Activated CD4-positive, alpha-beta T cell treated with anti-CD3 and anti-CD28 coated beads for 36 hours (primary cell): ENCODE data around the gene LRRC8C. TPM values are rescaled to one million over a fixed set of nuclear protein-coding genes. Genes with fewer than 3 reads are reported as not detected.
"Not testable (repeated sequence)": the region's sequence is repeated elsewhere in the genome, so short reads cannot be mapped to it uniquely, and the experiment has no call there.

Source experiments
- ATAC-seq: fragments of 200-7000 bp; cut with Tn5 transposase; one replicate; pipeline ENCODE4 v1.10.0; 2021; ENCODE audit warnings: mild to moderate bottlenecking, moderate library complexity
- CTCF ChIA-PET: fragments of 350-600 bp; sonication (Branson Sonifier 250); formaldehyde crosslinking; loops from one replicate; lab custom pipeline; 2021; ENCODE audit warnings: antibody characterized with exemption; lab: Charles Lee
- POLR2A ChIA-PET: fragments of 350-600 bp; sonication (Branson Sonifier 250); formaldehyde crosslinking; loops from one replicate; lab custom pipeline; 2021; ENCODE audit warnings: antibody characterized with exemption, inconsistent platforms; lab: Charles Lee
- DNase-seq: peaks from one replicate; pipeline ENCODE4 v3.0.0-alpha.2; 2020
- H3K27ac Mint-ChIP-seq: one replicate; pipeline ENCODE4 v1.8.0; 2021; ENCODE audit warnings: mixed read lengths
- H3K27me3 Mint-ChIP-seq: one replicate; pipeline ENCODE4 v1.8.0; 2021; ENCODE audit warnings: mixed read lengths
- H3K36me3 Mint-ChIP-seq: one replicate; pipeline ENCODE4 v1.8.0; 2021; ENCODE audit warnings: low read depth, mixed read lengths
- H3K4me1 Mint-ChIP-seq: one replicate; pipeline ENCODE4 v1.8.0; 2021; ENCODE audit warnings: mixed read lengths
- H3K4me3 Mint-ChIP-seq: one replicate; pipeline ENCODE4 v1.8.0; 2021; ENCODE audit warnings: mild to moderate bottlenecking, moderate library complexity, mixed read lengths
- H3K9me3 Mint-ChIP-seq: one replicate; pipeline ENCODE4 v1.8.0; 2021; ENCODE audit warnings: low read depth, mixed read lengths
- intact Hi-C, 2 experiments: fragments of 100-400 bp; cut with DNase I in 1 of 2; cut with micrococcal nuclease in 1 of 2; formaldehyde crosslinking; loops; one replicate each; pipeline versions ENCODE4 v1.14.2 to v1.15.1; 2022 to 2024; cut with DNase I, micrococcal nuclease
- total RNA-seq, 2 experiments: library from RNA; stranded (reverse); gene quantifications; one replicate each; pipeline ENCODE4 v1.2.3, GENCODE V29; 2021

The LRRC8C gene
- total RNA-seq: 10 to 100 TPM; 31.5 to 37.1 TPM

- Mint-ChIP-seq H3K27me3 (no peaks in the 10 kb centered on the region), H3K36me3 (peaks cover 50% of the 10 kb centered on the region)
These were observed at the start of gene LRRC8C for GRCh38 chr1:89632657-89633247. Gene LRRC8C, plus strand, starts transcription at chr1:89633120. Its CDS starts 53,354 bp downstream, at chr1:89686474.

GRCh38 chr1:89584211-89584610, 48.7 kb upstream of the LRRC8C start:
- ChIA-PET CTCF (interaction anchor here (0.6 to 1.3 kb wide), 4 partner anchors 12 to 98 kb away, joined by 3 to 5 read pairs (median 3); no protein-coding TSS in a partner anchor), POLR2A (no interaction called here)
- DNase-seq (no peak), ATAC-seq (no peak)
- H3K27ac Mint-ChIP-seq: peak overlapping the region; percentile 66
- no peak overlapping the region for H3K4me3 Mint-ChIP-seq
- intact Hi-C loops: no loop called here
- peaks cover 79% of the 10 kb centered on the region for H3K4me1 Mint-ChIP-seq
- no peaks in the 10 kb centered on the region for H3K27me3 Mint-ChIP-seq
- no peaks in the 10 kb centered on the region for H3K9me3 Mint-ChIP-seq
- peaks cover 91% of the 10 kb centered on the region for H3K36me3 Mint-ChIP-seq

More at GRCh38 chr1:89632657-89633247, at the start of gene LRRC8C:
- CTCF ChIA-PET: interaction anchor here (0.9 to 14.9 kb wide), 10 partner anchors 16 to 149 kb away, joined by 3 to 157 read pairs (median 8); no protein-coding TSS in a partner anchor
- peak; percentile 77 for ATAC-seq
- peak within 1 kb of the TSS; percentile 98 for H3K27ac Mint-ChIP-seq
- no peaks in the 10 kb centered on the region for H3K9me3 Mint-ChIP-seq
- POLR2A ChIA-PET: interaction anchor here (0.9 to 4.9 kb wide), 6 partner anchors 22 to 130 kb away, joined by 4 to 28 read pairs (median 6); no protein-coding TSS in a partner anchor
- intact Hi-C loops: loop anchor here (1.0 to 5.0 kb wide), 14 partner anchors 21 to 365 kb away; partner anchors contain the start of genes LRRC8B (in 1 of the 2), LRRC8D (in 1 of the 2) and ZNF326 (in 1 of the 2)
- peak within 1 kb of the TSS; percentile 96 for H3K4me3 Mint-ChIP-seq
- peaks cover 66% of the 10 kb centered on the region for H3K4me1 Mint-ChIP-seq
- DNase-seq: peak; percentile 93

GRCh38 chr1:89584781-89585180, 48.1 kb upstream of the LRRC8C start:
- Mint-ChIP-seq H3K27me3 (no peaks in the 10 kb centered on the region), H3K4me3 (no peak overlapping the region), H3K4me1 (peaks cover 84% of the 10 kb centered on the region), H3K36me3 (peaks cover 92% of the 10 kb centered on the region), H3K9me3 (no peaks in the 10 kb centered on the region), H3K27ac (peak overlapping the region; percentile 66)
- DNase-seq (no peak), ATAC-seq (no peak)
- ChIA-PET CTCF (interaction anchor here (0.7 to 1.3 kb wide), 4 partner anchors 13 to 99 kb away, joined by 3 to 5 read pairs (median 3); no protein-coding TSS in a partner anchor), POLR2A (interaction anchor here (0.7 to 1.0 kb wide), 2 partner anchors 38 to 48 kb away, joined by 3 to 4 read pairs; no protein-coding TSS in a partner anchor)
- intact Hi-C loops: no loop called here

GRCh38 chr1:89587729-89588161, 45.2 kb upstream of the LRRC8C start:
- no peaks in the 10 kb centered on the region for H3K9me3 Mint-ChIP-seq
- H3K36me3 Mint-ChIP-seq: peaks cover 81% of the 10 kb centered on the region
- H3K27me3 Mint-ChIP-seq: no peaks in the 10 kb centered on the region
- no peak for DNase-seq
- CTCF ChIA-PET: interaction anchor here (0.7 to 1.9 kb wide), 5 partner anchors 9 to 175 kb away, joined by 3 to 4 read pairs (median 3); no protein-coding TSS in a partner anchor
- peak overlapping the region; percentile 66 for H3K27ac Mint-ChIP-seq
- no peak overlapping the region for H3K4me3 Mint-ChIP-seq
- POLR2A ChIA-PET: interaction anchor here (1.3 kb wide), 1 partner anchor 21 kb away, joined by 4 read pairs; no protein-coding TSS in a partner anchor
- H3K4me1 Mint-ChIP-seq: peaks cover 88% of the 10 kb centered on the region
- no peak for ATAC-seq
- intact Hi-C loops: no loop called here

- POLR2A ChIA-PET: interaction anchor here (1.3 kb wide), 1 partner anchor 20 kb away, joined by 4 read pairs; no protein-coding TSS in a partner anchor
- ATAC-seq: peak; percentile 42
These were observed 44.4 kb upstream of the LRRC8C start for GRCh38 chr1:89588480-89588879.

GRCh38 chr1:89589515-89589914, 43.4 kb upstream of the LRRC8C start:
- H3K4me3 Mint-ChIP-seq: no peak overlapping the region
- H3K36me3 Mint-ChIP-seq: peaks cover 79% of the 10 kb centered on the region
- CTCF ChIA-PET: interaction anchor here (0.6 to 2.5 kb wide), 8 partner anchors 9 to 226 kb away, joined by 3 to 9 read pairs (median 4); no protein-coding TSS in a partner anchor

More at GRCh38 chr1:89588480-89588879, 44.4 kb upstream of the LRRC8C start:
- DNase-seq: no peak
- Mint-ChIP-seq H3K9me3 (no peaks in the 10 kb centered on the region), H3K27me3 (no peaks in the 10 kb centered on the region), H3K27ac (peak overlapping the region; percentile 62), H3K36me3 (peaks cover 81% of the 10 kb centered on the region), H3K4me1 (peaks cover 92% of the 10 kb centered on the region), H3K4me3 (no peak overlapping the region)
- CTCF ChIA-PET: interaction anchor here (0.7 to 1.9 kb wide), 3 partner anchors 15 to 175 kb away, joined by 3 to 4 read pairs (median 3); no protein-coding TSS in a partner anchor
- intact Hi-C loops: no loop called here

GRCh38 chr1:89590341-89591080, 42.4 kb upstream of the LRRC8C start:
- POLR2A ChIA-PET: no interaction called here
- H3K9me3 Mint-ChIP-seq: no peaks in the 10 kb centered on the region
- H3K27me3 Mint-ChIP-seq: no peaks in the 10 kb centered on the region
- CTCF ChIA-PET: interaction anchor here (0.6 to 2.5 kb wide), 10 partner anchors 9 to 362 kb away, joined by 3 to 9 read pairs (median 3); no protein-coding TSS in a partner anchor
- ATAC-seq: peak; percentile 54
- DNase-seq: peak; percentile 44
- intact Hi-C loops: loop anchor here in 1 of 2 experiments (1.0 kb wide), 1 partner anchor 8 kb away; no protein-coding TSS in a partner anchor
- H3K4me1 Mint-ChIP-seq: peaks cover 87% of the 10 kb centered on the region
- H3K36me3 Mint-ChIP-seq: peaks cover 74% of the 10 kb centered on the region
- H3K27ac Mint-ChIP-seq: peak overlapping the region; percentile 72
- H3K4me3 Mint-ChIP-seq: no peak overlapping the region

More at GRCh38 chr1:89589515-89589914, 43.4 kb upstream of the LRRC8C start:
- POLR2A ChIA-PET: interaction anchor here (0.6 to 0.9 kb wide), 4 partner anchors 14 to 192 kb away, joined by 3 to 6 read pairs (median 4); no protein-coding TSS in a partner anchor
- Mint-ChIP-seq H3K27me3 (no peaks in the 10 kb centered on the region), H3K9me3 (no peaks in the 10 kb centered on the region), H3K27ac (peak overlapping the region; percentile 84), H3K4me1 (peaks cover 91% of the 10 kb centered on the region)
- DNase-seq (no peak), ATAC-seq (peak; percentile 30)
- intact Hi-C loops: loop anchor here in 1 of 2 experiments (1.0 kb wide), 1 partner anchor 44 kb away; no protein-coding TSS in a partner anchor

GRCh38 chr1:89592861-89593302, 40.0 kb upstream of the LRRC8C start:
- H3K9me3 Mint-ChIP-seq, ATAC-seq, DNase-seq, H3K27me3 Mint-ChIP-seq, H3K4me3 Mint-ChIP-seq, intact Hi-C loops: not testable (repeated sequence)
- H3K4me1 Mint-ChIP-seq: peaks cover 87% of the 10 kb centered on the region
- H3K27ac Mint-ChIP-seq: peak overlapping the region; percentile 26
- CTCF ChIA-PET: interaction anchor here (0.6 to 2.8 kb wide), 7 partner anchors 9 to 109 kb away, joined by 3 to 13 read pairs (median 3); no protein-coding TSS in a partner anchor
- POLR2A ChIA-PET: interaction anchor here (0.9 kb wide), 1 partner anchor 45 kb away, joined by 9 read pairs; no protein-coding TSS in a partner anchor
- H3K36me3 Mint-ChIP-seq: peaks cover 60% of the 10 kb centered on the region

- Mint-ChIP-seq H3K4me3 (no peak overlapping the region), H3K4me1 (peaks cover 89% of the 10 kb centered on the region), H3K36me3 (peaks cover 62% of the 10 kb centered on the region), H3K27ac (peak overlapping the region; percentile 65), H3K27me3 (no peaks in the 10 kb centered on the region), H3K9me3 (no peaks in the 10 kb centered on the region)
- ATAC-seq (no peak), DNase-seq (no peak)
- intact Hi-C loops: no loop called here
- ChIA-PET CTCF (interaction anchor here (1.0 to 2.9 kb wide), 7 partner anchors 9 to 110 kb away, joined by 3 to 15 read pairs (median 9); no protein-coding TSS in a partner anchor), POLR2A (interaction anchor here (1.0 to 1.4 kb wide), 2 partner anchors 15 to 57 kb away, joined by 3 read pairs; no protein-coding TSS in a partner anchor)
These were observed 38.7 kb upstream of the LRRC8C start for GRCh38 chr1:89594096-89594740.

GRCh38 chr1:89596698-89597097, 36.2 kb upstream of the LRRC8C start:
- Mint-ChIP-seq H3K27me3 (no peaks in the 10 kb centered on the region), H3K36me3 (peaks cover 60% of the 10 kb centered on the region), H3K4me3 (no peak overlapping the region), H3K27ac (peak overlapping the region; percentile 64), H3K9me3 (no peaks in the 10 kb centered on the region), H3K4me1 (peaks cover 89% of the 10 kb centered on the region)
- no peak for ATAC-seq
- POLR2A ChIA-PET: no interaction called here
- CTCF ChIA-PET: interaction anchor here (0.7 to 1.5 kb wide), 5 partner anchors 11 to 112 kb away, joined by 3 to 4 read pairs (median 3); no protein-coding TSS in a partner anchor
- no peak for DNase-seq
- intact Hi-C loops: no loop called here
